ENCODE data around the gene HSPH1.

Gene HSPH1

DNA sequence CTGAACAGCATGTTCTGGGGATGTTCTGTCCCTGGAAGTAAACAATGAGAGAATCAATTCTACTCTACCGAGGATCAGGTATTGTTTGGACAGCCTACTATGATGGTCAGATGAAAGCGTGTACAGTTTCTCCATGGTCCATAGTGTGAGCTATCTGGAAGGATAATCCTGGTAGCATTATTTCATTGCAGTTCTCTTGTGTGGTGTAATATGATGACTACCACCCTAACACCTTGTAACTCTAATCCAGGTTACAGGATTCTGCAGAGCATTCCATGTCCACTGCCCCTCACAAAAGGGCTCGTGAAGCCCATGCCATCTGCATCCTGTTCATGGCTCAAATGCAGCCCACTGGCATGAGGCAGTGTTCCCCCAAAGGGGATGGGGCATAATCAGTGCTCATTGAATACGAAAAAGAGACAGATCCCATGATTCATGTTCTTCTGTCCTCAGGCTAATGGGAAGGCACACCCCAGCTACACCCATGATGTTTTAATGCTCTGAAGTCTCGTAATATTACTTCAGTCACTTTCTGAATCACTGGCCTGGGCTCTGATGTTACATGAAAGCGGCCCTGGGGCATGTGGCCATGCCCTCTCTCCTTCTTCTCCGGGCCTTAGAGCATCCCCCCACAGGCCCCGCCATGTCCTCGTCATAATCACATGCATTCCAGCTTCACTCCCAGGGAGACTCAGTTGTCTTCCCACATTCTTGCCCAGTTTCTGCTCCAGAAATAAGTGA, 68.4 kb downstream of the HSPH1 start:
- DNase-seq, result no peak

DNA sequence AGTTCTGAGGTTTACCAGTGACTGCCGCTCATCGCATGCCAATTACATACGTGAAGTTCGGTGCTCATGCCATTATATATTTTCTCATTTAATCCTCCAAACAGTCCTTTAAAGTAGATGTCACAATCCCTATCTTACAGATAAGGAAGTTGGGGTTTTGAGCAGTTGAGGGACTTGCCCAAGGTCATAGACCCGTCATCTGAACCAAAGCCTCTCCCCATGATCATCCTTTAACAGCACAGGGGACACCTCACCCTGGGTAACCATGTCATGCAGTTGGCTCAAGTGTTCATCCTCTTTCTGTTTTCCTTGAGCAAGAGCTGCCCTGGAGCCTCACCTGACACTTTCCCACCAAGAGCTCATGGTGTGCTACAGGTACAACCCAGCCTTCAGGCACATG, 69.1 kb downstream of the HSPH1 start:
- DNase-seq, result no peak

DNA sequence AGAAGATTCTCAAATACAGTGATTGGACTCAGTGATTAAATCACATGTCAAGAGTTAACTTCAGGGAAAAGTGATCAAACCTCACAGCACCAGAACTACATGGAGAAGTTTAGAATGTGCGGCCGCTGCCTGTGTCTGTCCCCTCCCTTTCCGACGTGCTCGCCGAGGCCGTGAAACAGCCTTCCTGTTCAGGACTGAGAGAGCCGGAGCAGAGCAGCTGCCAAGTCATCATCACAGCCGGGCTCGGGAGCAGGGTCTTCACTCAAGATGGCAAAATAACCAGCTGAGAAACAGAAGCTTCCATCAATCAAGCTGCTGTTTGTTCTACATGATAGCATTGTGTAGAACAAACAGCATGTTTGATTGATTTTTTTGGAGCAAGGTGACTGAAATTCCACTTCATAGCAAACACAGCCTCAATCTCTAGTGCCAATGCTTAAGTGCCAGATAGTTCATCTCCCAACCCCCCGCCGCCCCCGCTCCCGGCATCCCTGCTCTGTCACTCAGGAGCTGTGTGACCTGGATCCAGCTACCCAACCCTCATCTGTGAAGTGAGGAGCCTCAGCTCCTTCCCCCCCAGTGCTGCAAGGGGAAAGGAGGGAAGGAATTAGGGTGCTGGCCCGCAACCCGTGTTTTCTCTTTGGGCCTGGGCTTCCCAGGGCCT, 70.6 kb downstream of the HSPH1 start:
- DNase-seq, result no peak

DNA sequence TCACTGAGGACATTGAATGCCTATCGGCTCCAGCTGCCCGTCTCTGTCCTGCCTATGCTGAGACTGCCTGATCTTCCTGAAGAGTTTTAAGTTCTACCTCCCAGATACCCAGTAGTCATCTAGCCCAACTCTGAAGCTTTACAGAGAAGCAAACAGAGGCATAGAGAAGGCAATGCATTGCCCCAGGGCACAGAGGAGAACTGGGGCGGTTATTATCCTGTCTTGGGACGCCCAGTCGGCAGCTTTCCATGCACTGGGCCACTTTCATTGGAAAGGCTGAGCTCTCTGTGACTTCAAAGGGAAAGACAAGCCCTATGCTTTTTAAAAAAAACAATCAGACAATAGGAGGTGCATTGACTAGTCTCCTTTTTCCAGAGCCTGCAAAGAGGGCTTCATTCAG, 71.6 kb downstream of the HSPH1 start:
- no peak for DNase-seq

DNA sequence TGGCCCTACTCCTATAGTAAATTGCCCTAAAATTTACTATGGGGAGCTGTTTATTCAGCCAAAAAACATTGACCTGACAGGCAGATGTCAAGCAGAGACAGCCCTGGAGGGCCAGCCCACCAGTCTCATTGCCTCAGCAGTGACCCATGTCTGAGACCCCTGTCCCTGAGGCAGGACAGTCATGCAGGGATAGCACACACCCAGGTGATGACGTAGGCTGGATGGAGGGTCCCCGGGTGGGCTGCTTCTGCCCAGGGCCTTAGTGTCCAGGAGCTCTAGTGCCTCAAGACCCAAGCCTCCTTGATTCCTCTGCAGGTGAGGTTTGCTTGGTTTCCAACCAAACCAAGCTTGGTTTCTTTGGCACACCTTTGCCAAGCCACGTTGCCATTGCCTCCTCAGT, 72.1 kb downstream of the HSPH1 start:
- DNase-seq, result no peak

DNA sequence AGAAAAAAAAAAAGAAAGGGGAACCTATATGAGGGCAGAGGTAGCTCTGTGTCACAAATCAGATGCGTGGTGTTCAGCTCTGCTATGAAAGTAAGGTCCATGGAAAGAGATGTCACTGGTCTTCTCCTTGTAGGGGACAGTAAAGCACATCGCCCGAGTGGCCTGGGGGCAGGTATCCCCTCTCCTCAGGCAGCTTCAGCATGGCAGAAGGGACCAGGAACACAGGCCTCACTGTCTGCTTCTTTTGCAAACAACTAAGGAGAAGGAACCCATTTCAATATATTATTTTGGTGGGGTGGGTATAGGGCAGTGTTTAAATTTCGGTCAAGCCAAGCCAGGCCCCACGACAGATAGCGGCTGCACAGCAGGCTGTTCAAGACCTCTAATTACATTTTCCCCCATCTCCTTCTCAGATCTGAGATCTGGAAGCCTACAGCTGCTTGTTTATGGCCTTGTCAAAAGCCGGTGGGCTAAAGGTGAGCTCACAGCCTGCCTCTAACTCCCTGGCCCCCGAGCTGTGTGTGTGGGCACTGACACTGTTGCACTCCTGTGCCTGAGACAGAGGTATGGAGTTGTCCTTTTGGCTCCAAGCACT, 72.8 kb downstream of the HSPH1 start:
- DNase-seq, result no peak
